ENCODE data around the gene BRAF. TPM values are rescaled to one million over a fixed set of nuclear protein-coding genes. Genes with fewer than 3 reads are reported as not detected.
"Not testable (repeated sequence)": the region's sequence is repeated elsewhere in the genome, so short reads cannot be mapped to it uniquely, and the experiment has no call there.

The BRAF gene
- total RNA-seq, 1 donor from 2014 or later: 25.6 TPM

GRCh38 chr7:140927945-140928344, 3.2 kb upstream of the BRAF start:
- not testable (repeated sequence) for H3K9me3 Mint-ChIP-seq

GRCh38 chr7:140927351-140927750, 2.6 kb upstream of the BRAF start:
- Mint-ChIP-seq H3K9me3 (no peaks in the 10 kb centered on the region), H3K36me3 (ENCODE audit: low read depth) (no peaks in the 10 kb centered on the region), H3K27ac (no peak overlapping the region), H3K4me1 (ENCODE audit: low read depth) (peaks cover 4% of the 10 kb centered on the region), H3K27me3 (ENCODE audit: low read depth) (peaks cover 16% of the 10 kb centered on the region), H3K4me3 (ENCODE audit: low read depth) (no peak overlapping the region)
- DNase-seq (ENCODE audit: low spot score): no peak
- intact Hi-C loops (cut with micrococcal nuclease): loop anchor here (10.0 kb wide), 1 partner anchor 627 kb away; the partner anchor contains the start of gene AGK

More at GRCh38 chr7:140927945-140928344, 3.2 kb upstream of the BRAF start:
- not testable (repeated sequence) for DNase-seq (ENCODE audit: low spot score); H3K4me3 Mint-ChIP-seq (ENCODE audit: low read depth); H3K4me1 Mint-ChIP-seq (ENCODE audit: low read depth); H3K27ac Mint-ChIP-seq; H3K36me3 Mint-ChIP-seq (ENCODE audit: low read depth)
- peaks cover 21% of the 10 kb centered on the region for H3K27me3 Mint-ChIP-seq (ENCODE audit: low read depth)
- intact Hi-C loops (cut with micrococcal nuclease): loop anchor here (10.0 kb wide), 1 partner anchor 627 kb away; the partner anchor contains the start of gene AGK

GRCh38 chr7:140926021-140926817, 1.5 kb upstream of the BRAF start:
- intact Hi-C loops (cut with micrococcal nuclease): loop anchor here (10.0 kb wide), 1 partner anchor 629 kb away; the partner anchor contains the start of gene AGK
- Mint-ChIP-seq H3K4me3 (ENCODE audit: low read depth) (peak overlapping the region; percentile 9), H3K27ac (no peak overlapping the region), H3K9me3 (no peaks in the 10 kb centered on the region), H3K4me1 (ENCODE audit: low read depth) (peaks cover 4% of the 10 kb centered on the region), H3K27me3 (ENCODE audit: low read depth) (peaks cover 15% of the 10 kb centered on the region), H3K36me3 (ENCODE audit: low read depth) (no peaks in the 10 kb centered on the region)
- no peak for DNase-seq (ENCODE audit: low spot score)

GRCh38 chr7:140924019-140924820, 509 bp downstream of the BRAF start:
- peaks cover 8% of the 10 kb centered on the region for H3K4me1 Mint-ChIP-seq (ENCODE audit: low read depth)
- no peak overlapping the region for H3K4me3 Mint-ChIP-seq (ENCODE audit: low read depth)
- intact Hi-C loops (cut with micrococcal nuclease): loop anchor here (1.0 to 10.0 kb wide), 8 partner anchors 22 to 814 kb away; partner anchors contain the start of genes AGK, MRPS33, NDUFB2 and RAB19
- DNase-seq (ENCODE audit: low spot score): peak; percentile 62
- H3K9me3 Mint-ChIP-seq: no peaks in the 10 kb centered on the region
- H3K27ac Mint-ChIP-seq: no peak overlapping the region
- peaks cover 2% of the 10 kb centered on the region for H3K27me3 Mint-ChIP-seq (ENCODE audit: low read depth)
- H3K36me3 Mint-ChIP-seq (ENCODE audit: low read depth): peaks cover 3% of the 10 kb centered on the region

GRCh38 chr7:140923358-140924006, 1.2 kb downstream of the BRAF start:
- Mint-ChIP-seq H3K4me1 (ENCODE audit: low read depth) (peaks cover 8% of the 10 kb centered on the region), H3K9me3 (no peaks in the 10 kb centered on the region), H3K4me3 (ENCODE audit: low read depth) (no peak overlapping the region), H3K36me3 (ENCODE audit: low read depth) (peaks cover 3% of the 10 kb centered on the region), H3K27ac (no peak overlapping the region), H3K27me3 (ENCODE audit: low read depth) (peaks cover 2% of the 10 kb centered on the region)
- intact Hi-C loops (cut with micrococcal nuclease): loop anchor here (1.0 to 10.0 kb wide), 8 partner anchors 21 to 815 kb away; partner anchors contain the start of genes AGK, MRPS33, NDUFB2 and RAB19
- no peak for DNase-seq (ENCODE audit: low spot score)

- no peak for DNase-seq (ENCODE audit: low spot score)
- Mint-ChIP-seq H3K4me3 (ENCODE audit: low read depth) (no peak overlapping the region), H3K36me3 (ENCODE audit: low read depth) (peaks cover 3% of the 10 kb centered on the region)
Measured at GRCh38 chr7:140922741-140923345, 1.9 kb downstream of the BRAF start.

GRCh38 chr7:140920745-140921144, 4.0 kb downstream of the BRAF start:
- H3K27me3 Mint-ChIP-seq (ENCODE audit: low read depth): no peaks in the 10 kb centered on the region
- DNase-seq (ENCODE audit: low spot score): no peak
- intact Hi-C loops (cut with micrococcal nuclease): loop anchor here (5.0 to 10.0 kb wide), 2 partner anchors 518 to 634 kb away; partner anchors contain the start of genes AGK and RAB19
- peaks cover 3% of the 10 kb centered on the region for H3K36me3 Mint-ChIP-seq (ENCODE audit: low read depth)
- H3K4me1 Mint-ChIP-seq (ENCODE audit: low read depth): peaks cover 13% of the 10 kb centered on the region
- H3K9me3 Mint-ChIP-seq: no peaks in the 10 kb centered on the region
- no peak overlapping the region for H3K4me3 Mint-ChIP-seq (ENCODE audit: low read depth)
- H3K27ac Mint-ChIP-seq: no peak overlapping the region

More at GRCh38 chr7:140922741-140923345, 1.9 kb downstream of the BRAF start:
- Mint-ChIP-seq H3K27ac (no peak overlapping the region), H3K27me3 (ENCODE audit: low read depth) (no peaks in the 10 kb centered on the region), H3K4me1 (ENCODE audit: low read depth) (peaks cover 8% of the 10 kb centered on the region), H3K9me3 (no peaks in the 10 kb centered on the region)
- intact Hi-C loops (cut with micrococcal nuclease): loop anchor here (5.0 to 10.0 kb wide), 2 partner anchors 521 to 632 kb away; partner anchors contain the start of genes AGK and RAB19

GRCh38 chr7:140918236-140918635, 6.5 kb downstream of the BRAF start:
- peaks cover 3% of the 10 kb centered on the region for H3K36me3 Mint-ChIP-seq (ENCODE audit: low read depth)
- H3K4me1 Mint-ChIP-seq (ENCODE audit: low read depth): peaks cover 13% of the 10 kb centered on the region
- no peak overlapping the region for H3K4me3 Mint-ChIP-seq (ENCODE audit: low read depth)
- DNase-seq (ENCODE audit: low spot score): no peak
- H3K9me3 Mint-ChIP-seq: no peaks in the 10 kb centered on the region
- intact Hi-C loops (cut with micrococcal nuclease): no loop called here
- H3K27me3 Mint-ChIP-seq (ENCODE audit: low read depth): no peaks in the 10 kb centered on the region
- H3K27ac Mint-ChIP-seq: no peak overlapping the region

- peaks cover 13% of the 10 kb centered on the region for H3K4me1 Mint-ChIP-seq (ENCODE audit: low read depth)
Measured at GRCh38 chr7:140917258-140917657, 7.5 kb downstream of the BRAF start.

GRCh38 chr7:140915935-140916555, 8.7 kb downstream of the BRAF start:
- DNase-seq (ENCODE audit: low spot score): no peak
- H3K4me1 Mint-ChIP-seq (ENCODE audit: low read depth): peaks cover 15% of the 10 kb centered on the region

More at GRCh38 chr7:140917258-140917657, 7.5 kb downstream of the BRAF start:
- Mint-ChIP-seq H3K27ac (no peak overlapping the region), H3K9me3 (no peaks in the 10 kb centered on the region), H3K4me3 (ENCODE audit: low read depth) (no peak overlapping the region), H3K27me3 (ENCODE audit: low read depth) (no peaks in the 10 kb centered on the region), H3K36me3 (ENCODE audit: low read depth) (peaks cover 3% of the 10 kb centered on the region)
- no peak for DNase-seq (ENCODE audit: low spot score)
- intact Hi-C loops (cut with micrococcal nuclease): no loop called here

GRCh38 chr7:140914083-140914482, 10.6 kb downstream of the BRAF start:
- Mint-ChIP-seq H3K9me3 (no peaks in the 10 kb centered on the region), H3K27ac (no peak overlapping the region), H3K4me1 (ENCODE audit: low read depth) (peaks cover 13% of the 10 kb centered on the region), H3K4me3 (ENCODE audit: low read depth) (no peak overlapping the region), H3K36me3 (ENCODE audit: low read depth) (peaks cover 10% of the 10 kb centered on the region), H3K27me3 (ENCODE audit: low read depth) (no peaks in the 10 kb centered on the region)
- DNase-seq (ENCODE audit: low spot score): no peak
- intact Hi-C loops (cut with micrococcal nuclease): no loop called here

More at GRCh38 chr7:140915935-140916555, 8.7 kb downstream of the BRAF start:
- Mint-ChIP-seq H3K4me3 (ENCODE audit: low read depth) (no peak overlapping the region), H3K27me3 (ENCODE audit: low read depth) (no peaks in the 10 kb centered on the region), H3K9me3 (no peaks in the 10 kb centered on the region), H3K27ac (no peak overlapping the region), H3K36me3 (ENCODE audit: low read depth) (peaks cover 3% of the 10 kb centered on the region)
- intact Hi-C loops (cut with micrococcal nuclease): no loop called here
